Stimulated activated memory B cell treated with anti-CD40 and anti-IgM and Interleukin-4, amounts not matched to agents 10 μg/mL and 1 μg/mL and 100 μg/mL, for 72 hours (primary cell): ENCODE measurements around the gene WDR49.

Source experiments
- ATAC-seq: fragments of 150-1000 bp; cut with Tn5 transposase; 2 replicates; pipeline ENCODE4 v1.10.0; 2021
- H3K27ac Mint-ChIP-seq: one replicate; pipeline ENCODE4 v1.8.0; 2022; ENCODE audit warnings: mild to moderate bottlenecking, mixed read lengths
- H3K27me3 Mint-ChIP-seq: one replicate; pipeline ENCODE4 v1.8.0; 2022; ENCODE audit warnings: mixed read lengths
- H3K36me3 Mint-ChIP-seq: one replicate; pipeline ENCODE4 v1.8.0; 2022; ENCODE audit warnings: mixed read lengths
- H3K4me1 Mint-ChIP-seq: one replicate; pipeline ENCODE4 v1.8.0; 2022; ENCODE audit warnings: mixed read lengths
- H3K4me3 Mint-ChIP-seq: one replicate; pipeline ENCODE4 v1.8.0; 2022; ENCODE audit warnings: mild to moderate bottlenecking, moderate library complexity, mixed read lengths
- H3K9me3 Mint-ChIP-seq: one replicate; pipeline ENCODE4 v1.8.0; 2022; ENCODE audit warnings: mixed read lengths

WDR49 gene

DNA sequence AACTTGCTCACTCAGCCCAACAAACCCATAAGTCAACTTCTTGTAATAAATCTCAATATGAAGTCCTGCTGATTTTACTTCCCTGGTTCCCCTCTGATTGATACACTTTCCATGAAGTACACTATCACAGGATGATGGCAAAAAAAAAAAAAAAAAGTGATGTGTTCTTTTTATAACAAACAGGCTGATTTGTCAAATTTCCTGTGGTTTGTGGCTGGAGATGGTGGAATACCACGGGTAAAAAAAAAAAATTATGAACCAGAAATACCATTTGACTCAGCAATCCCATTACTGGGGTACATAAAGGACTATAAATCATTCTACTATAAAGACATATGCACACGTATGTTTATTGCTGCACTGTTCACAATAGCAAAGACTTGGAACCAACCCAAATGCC, 169.2 kb downstream of the WDR49 start:
- ATAC-seq = no peak
- no peaks in the 10 kb centered on the region for H3K36me3 Mint-ChIP-seq
- no peak overlapping the region for H3K27ac Mint-ChIP-seq
- no peak overlapping the region for H3K4me3 Mint-ChIP-seq
- no peaks in the 10 kb centered on the region for H3K27me3 Mint-ChIP-seq
- H3K4me1 Mint-ChIP-seq = no peaks in the 10 kb centered on the region
- H3K9me3 Mint-ChIP-seq = peaks cover 11% of the 10 kb centered on the region

DNA sequence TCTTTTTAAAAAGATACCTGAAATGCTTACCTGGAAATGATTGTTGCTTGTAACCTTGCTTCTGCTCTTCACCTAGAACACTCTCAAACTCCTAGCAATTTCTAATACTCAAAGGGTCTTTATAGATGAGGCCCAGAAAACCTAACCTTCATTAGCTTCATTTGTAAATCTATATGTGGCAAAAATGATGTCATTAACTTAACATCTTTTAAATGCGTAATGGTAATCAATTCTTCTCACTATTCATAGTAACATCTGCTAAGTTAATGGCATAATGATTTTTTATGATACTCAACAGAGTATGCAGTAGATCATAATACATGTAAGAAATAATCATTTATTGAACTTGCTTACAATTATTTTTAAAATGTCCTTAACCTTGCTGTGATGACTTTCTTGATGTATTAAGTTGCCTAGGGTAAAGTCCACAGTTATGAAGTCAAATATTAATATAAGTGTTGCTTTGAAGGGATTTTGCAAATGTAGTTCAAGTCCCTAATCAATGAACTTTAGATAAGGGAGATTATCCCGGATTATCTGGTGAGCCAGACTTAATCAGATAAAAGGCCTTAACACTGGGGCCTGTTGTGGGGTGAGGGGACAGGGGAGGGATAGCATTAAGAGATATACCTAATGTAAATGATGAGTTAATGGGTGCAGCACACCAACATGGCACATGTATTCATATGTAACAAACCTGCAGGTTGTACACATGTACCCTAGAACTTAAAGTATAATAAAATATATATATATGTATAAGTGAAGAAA, 169.8 kb downstream of the WDR49 start:
- H3K4me3 Mint-ChIP-seq = no peak overlapping the region
- no peaks in the 10 kb centered on the region for H3K4me1 Mint-ChIP-seq
- no peak overlapping the region for H3K27ac Mint-ChIP-seq
- peaks cover 11% of the 10 kb centered on the region for H3K9me3 Mint-ChIP-seq
- H3K36me3 Mint-ChIP-seq = no peaks in the 10 kb centered on the region
- no peaks in the 10 kb centered on the region for H3K27me3 Mint-ChIP-seq
- ATAC-seq = no peak

DNA sequence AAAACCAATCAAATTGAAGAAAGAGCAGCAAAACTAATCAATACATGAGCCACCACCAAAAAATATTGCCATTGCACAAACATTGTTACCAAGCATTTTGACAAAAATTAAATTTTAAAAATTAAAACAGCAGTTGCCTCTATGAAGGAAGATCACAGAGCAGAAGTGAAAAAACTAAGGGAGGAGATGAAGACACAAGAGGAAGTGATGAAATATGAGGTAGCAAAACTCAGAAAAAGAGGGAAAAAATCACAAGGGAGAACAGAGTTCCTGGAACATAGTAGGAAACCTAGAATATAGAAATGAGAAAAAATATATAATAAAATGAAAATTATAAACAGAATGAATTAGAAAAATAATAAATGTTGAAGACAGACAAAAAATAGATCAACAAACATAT, 172.6 kb downstream of the WDR49 start:
- no peaks in the 10 kb centered on the region for H3K4me1 Mint-ChIP-seq
- H3K4me3 Mint-ChIP-seq = no peak overlapping the region
- ATAC-seq = no peak
- H3K27ac Mint-ChIP-seq = no peak overlapping the region
- H3K36me3 Mint-ChIP-seq = no peaks in the 10 kb centered on the region
- H3K9me3 Mint-ChIP-seq = peaks cover 1% of the 10 kb centered on the region
- no peaks in the 10 kb centered on the region for H3K27me3 Mint-ChIP-seq

DNA sequence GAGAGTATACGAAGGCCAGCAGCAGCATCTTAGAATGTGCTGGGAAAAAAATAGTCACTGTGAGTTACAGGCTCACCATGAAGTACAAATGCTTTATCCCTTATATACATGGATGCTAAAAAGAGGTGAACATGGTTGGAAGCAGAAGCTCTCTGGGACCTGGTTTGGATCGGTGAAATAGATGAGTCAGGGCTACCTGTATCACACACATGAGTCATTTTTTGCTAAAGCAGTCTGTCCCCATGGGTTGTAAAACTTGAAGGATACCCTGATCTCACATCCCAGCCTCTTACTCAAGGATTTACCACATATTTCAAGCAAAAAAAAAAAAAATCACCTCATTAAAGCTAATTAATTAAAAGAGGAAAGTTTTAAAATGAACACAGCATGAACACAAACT, 173.0 kb downstream of the WDR49 start:
- Mint-ChIP-seq H3K27me3 (no peaks in the 10 kb centered on the region), H3K9me3 (no peaks in the 10 kb centered on the region), H3K4me1 (no peaks in the 10 kb centered on the region), H3K4me3 (no peak overlapping the region), H3K27ac (no peak overlapping the region), H3K36me3 (no peaks in the 10 kb centered on the region)
- ATAC-seq = no peak

DNA sequence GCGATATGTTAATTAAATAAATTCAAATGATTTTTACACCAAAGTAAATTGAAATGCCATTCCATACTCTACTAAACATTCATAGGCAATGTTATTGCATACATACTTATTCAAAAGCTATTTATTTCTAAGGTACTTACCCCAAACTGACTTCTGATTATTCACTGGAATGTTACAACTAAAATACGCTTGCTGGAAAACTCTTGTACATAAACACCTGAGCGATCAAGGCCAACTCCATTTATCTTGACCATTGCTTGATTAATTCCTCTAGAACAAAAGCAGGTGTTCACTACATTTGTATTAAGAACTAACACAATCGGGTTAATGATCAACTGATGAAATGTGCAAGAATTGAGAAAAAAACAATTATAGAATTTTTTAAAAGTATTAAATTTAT, 179.9 kb downstream of the WDR49 start, which contains the start of gene SERPINI2:
Gene SERPINI2 (minus strand): TSS at position 180 of the 400 bp plus-strand sequence. CDS start 2,208 bp downstream, outside the sequence.
- Mint-ChIP-seq H3K27ac (no peak within 1 kb of the TSS), H3K4me3 (no peak within 1 kb of the TSS), H3K27me3 (no peaks in the 10 kb centered on the region), H3K9me3 (no peaks in the 10 kb centered on the region), H3K4me1 (no peaks in the 10 kb centered on the region), H3K36me3 (no peaks in the 10 kb centered on the region)
- ATAC-seq = no peak

DNA sequence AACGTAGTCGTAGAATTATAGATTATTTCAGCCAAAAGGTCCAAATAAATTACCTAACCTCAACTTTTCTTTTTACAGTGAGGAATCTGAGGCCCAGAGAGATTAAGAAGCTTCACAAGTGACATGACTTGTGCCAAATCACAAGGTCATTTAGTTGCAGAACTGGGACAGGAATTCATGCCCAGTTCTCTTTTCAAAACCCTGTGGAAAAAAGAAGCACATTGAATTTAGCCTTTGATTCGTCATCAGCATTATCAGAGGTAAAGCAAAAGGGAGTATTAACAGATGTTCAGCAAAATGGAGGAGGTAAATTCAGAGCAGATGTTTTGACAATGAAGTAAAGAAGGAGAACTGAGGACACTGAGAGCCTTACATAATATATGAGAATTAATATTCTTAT, 184.4 kb downstream of the WDR49 start:
- H3K27ac Mint-ChIP-seq = no peak overlapping the region
- H3K4me1 Mint-ChIP-seq = no peaks in the 10 kb centered on the region

DNA sequence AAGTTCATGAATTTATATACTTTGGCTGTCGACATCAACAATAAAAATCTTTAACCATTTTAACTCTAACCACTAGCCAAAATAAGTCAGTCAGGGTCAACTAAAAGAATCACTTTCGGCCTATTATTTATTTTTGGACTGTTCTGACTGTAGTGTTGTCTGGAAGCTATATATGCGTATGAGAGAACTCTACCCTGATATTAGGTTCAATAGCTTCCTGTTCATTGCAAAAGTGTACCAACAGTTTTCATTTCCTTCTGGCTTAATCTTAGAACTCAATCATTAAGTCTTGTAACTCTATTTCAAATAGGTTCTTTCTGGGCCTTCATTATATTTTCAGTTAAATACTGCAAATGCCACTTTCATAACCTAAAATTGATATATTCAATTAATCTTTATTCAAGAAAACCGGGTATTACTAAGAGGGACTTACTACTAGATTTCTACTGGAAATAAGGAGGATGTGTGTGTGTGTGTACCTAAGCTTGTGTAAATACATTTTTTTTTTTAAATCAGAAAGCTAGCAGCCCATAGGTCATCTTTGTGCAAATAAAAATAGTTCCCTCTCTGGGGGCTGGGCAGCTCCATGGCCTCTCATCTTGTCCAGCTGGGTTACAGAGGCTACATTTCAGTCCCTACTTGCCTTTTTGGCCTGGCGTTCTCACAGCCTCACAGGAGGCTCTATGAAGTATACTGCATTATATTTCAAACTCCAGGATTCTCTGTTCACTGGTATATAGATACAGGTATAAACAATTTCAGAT, 185.7 kb downstream of the WDR49 start:
- Mint-ChIP-seq H3K9me3 (no peaks in the 10 kb centered on the region), H3K4me3 (no peak overlapping the region), H3K4me1 (no peaks in the 10 kb centered on the region)

More for the DNA sequence above, 184.4 kb downstream of the WDR49 start:
- no peaks in the 10 kb centered on the region for H3K27me3 Mint-ChIP-seq
- no peaks in the 10 kb centered on the region for H3K36me3 Mint-ChIP-seq
- H3K4me3 Mint-ChIP-seq = no peak overlapping the region
- H3K9me3 Mint-ChIP-seq = no peaks in the 10 kb centered on the region
- ATAC-seq = no peak

DNA sequence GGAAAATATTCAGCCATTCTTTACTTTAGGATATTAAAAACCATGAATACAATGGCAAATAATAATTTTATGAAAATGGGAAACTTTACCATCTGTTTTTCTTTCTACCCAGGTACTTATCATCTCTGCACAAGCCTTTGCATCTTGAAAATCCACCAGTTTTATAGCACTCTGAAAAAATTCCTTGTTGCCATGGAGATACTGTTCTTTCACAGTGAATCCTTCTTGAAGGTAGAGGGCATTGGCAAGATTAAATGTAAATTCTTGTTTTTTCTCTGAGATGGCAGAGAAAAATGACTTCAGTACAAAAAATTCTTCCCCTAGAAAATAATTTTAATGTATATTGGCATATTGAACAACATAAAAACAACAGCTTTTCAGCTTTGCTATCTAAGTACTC, 186.8 kb downstream of the WDR49 start:
- no peak for ATAC-seq
- Mint-ChIP-seq H3K36me3 (no peaks in the 10 kb centered on the region), H3K9me3 (no peaks in the 10 kb centered on the region), H3K27ac (no peak overlapping the region), H3K4me3 (no peak overlapping the region), H3K4me1 (no peaks in the 10 kb centered on the region), H3K27me3 (no peaks in the 10 kb centered on the region)

More for the DNA sequence above, 185.7 kb downstream of the WDR49 start:
- no peak for ATAC-seq
- Mint-ChIP-seq H3K36me3 (no peaks in the 10 kb centered on the region), H3K27me3 (no peaks in the 10 kb centered on the region), H3K27ac (no peak overlapping the region)

DNA sequence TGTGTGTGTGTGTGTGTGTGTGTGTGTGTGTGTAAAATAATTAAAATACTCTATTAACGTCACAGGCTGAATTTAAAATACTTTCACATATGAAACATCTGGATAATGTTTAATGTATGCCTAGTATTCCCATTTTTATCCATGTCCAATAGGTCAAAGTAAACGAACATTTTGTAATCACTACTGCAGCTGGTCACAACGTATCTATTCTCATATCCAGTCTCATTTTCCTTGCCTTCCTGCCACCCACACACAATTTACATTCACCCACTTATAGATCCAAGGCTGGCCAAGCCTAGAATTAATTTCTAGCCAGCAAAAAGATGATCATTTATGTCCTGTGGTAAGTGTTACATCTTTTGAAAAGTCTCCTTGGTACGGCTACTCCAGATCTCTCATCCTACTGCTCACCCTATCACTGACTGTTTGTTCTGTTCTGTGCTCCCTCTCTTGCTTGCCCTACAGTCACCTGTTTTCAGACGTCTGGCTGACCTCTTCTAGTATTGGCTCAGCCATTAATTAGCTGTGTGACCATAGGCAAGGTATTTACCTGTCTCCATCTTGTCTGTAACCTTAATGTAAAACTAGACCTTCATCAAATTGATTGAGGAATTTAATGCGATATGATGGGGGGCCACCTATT, 197.5 kb downstream of the WDR49 start:
- Mint-ChIP-seq H3K36me3 (no peaks in the 10 kb centered on the region), H3K4me1 (no peaks in the 10 kb centered on the region), H3K27me3 (no peaks in the 10 kb centered on the region), H3K4me3 (no peak overlapping the region), H3K27ac (no peak overlapping the region), H3K9me3 (no peaks in the 10 kb centered on the region)
- no peak for ATAC-seq

DNA sequence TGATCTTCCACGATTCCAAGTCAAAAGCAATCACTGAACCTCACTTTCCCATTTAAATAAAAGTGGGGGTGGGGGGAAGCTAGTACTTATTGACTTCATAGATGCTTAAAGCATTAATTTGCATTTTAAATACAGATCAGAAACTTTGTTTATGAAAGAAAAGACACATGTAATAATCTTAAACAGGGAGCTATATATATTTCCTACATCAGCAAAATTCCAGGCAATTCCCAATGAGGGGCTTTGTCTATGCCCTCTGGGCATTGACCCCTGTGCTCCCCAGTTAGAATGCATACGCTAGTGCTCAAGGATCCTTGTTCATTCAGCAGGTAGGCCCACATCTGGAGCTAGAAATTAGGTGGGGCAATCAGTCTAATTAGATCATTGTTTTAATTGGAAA, 199.9 kb downstream of the WDR49 start:
- no peak overlapping the region for H3K4me3 Mint-ChIP-seq
- no peaks in the 10 kb centered on the region for H3K27me3 Mint-ChIP-seq
- no peaks in the 10 kb centered on the region for H3K36me3 Mint-ChIP-seq

DNA sequence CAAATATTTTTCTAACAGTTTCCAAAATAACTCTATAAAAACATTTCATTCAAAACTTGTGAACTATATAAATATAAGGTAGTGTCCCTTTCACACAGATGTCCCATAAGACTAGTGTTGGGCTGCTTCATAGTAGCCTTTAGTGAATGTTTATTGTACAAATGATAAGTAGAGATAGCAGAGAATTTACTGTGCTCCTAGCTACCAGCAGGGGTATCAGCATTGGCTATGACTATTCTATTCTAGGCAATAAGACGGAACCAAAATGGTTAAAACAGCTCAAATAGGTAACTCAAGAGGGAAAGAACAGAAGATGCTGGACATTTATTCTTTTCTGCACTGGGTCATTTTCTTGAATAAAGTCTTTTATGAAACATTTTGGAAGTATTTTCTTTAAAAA, 202.5 kb downstream of the WDR49 start:
- ATAC-seq = no peak
- Mint-ChIP-seq H3K4me3 (no peak overlapping the region), H3K27me3 (no peaks in the 10 kb centered on the region), H3K27ac (no peak overlapping the region), H3K9me3 (no peaks in the 10 kb centered on the region), H3K4me1 (no peaks in the 10 kb centered on the region), H3K36me3 (no peaks in the 10 kb centered on the region)

More for the DNA sequence above, 199.9 kb downstream of the WDR49 start:
- Mint-ChIP-seq H3K4me1 (no peaks in the 10 kb centered on the region), H3K9me3 (no peaks in the 10 kb centered on the region), H3K27ac (no peak overlapping the region)
- no peak for ATAC-seq

DNA sequence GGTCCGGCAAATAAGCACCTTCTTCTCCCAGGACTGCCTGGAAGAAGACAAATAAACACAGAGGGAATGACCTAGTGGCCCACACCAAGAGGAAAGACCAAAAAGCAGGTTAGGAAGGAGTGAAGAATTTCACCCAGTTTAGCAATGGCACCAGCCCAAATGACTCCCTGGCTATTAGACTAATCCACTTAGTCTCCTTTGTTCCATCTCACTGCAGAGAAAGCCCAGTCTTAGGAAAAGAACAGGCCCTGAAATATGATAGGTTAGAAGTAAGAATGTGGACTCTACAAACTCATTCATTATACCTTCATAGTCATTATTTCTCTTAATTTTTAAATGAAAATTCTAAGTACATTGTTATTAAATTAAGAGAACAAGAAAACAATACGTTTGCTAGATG, 203.1 kb downstream of the WDR49 start:
- H3K36me3 Mint-ChIP-seq = no peaks in the 10 kb centered on the region
- H3K4me3 Mint-ChIP-seq = no peak overlapping the region
- no peaks in the 10 kb centered on the region for H3K27me3 Mint-ChIP-seq
- H3K27ac Mint-ChIP-seq = no peak overlapping the region
- H3K4me1 Mint-ChIP-seq = no peaks in the 10 kb centered on the region
- no peaks in the 10 kb centered on the region for H3K9me3 Mint-ChIP-seq
- ATAC-seq = no peak

DNA sequence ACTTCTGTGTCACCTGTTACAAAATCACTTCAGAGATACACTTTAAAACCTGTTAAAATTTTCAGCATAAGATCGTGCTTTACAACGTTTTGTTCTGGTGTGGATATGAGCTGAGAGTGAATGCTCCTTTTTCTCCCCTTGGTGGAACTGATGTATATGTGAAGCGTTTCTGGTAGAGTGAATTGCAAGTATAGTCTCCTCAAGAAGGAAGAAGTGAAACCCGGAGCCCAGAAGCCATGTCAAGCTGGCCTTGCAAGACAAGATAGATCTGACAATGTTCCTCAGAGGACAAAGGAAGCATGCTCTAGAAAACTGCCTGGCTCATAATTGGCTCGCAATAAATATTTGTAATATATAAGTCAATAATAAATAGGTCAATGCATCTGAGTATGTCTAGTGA, 203.5 kb downstream of the WDR49 start:
- Mint-ChIP-seq H3K9me3 (no peaks in the 10 kb centered on the region), H3K36me3 (no peaks in the 10 kb centered on the region), H3K27ac (no peak overlapping the region), H3K4me1 (no peaks in the 10 kb centered on the region), H3K4me3 (no peak overlapping the region), H3K27me3 (no peaks in the 10 kb centered on the region)
- ATAC-seq = peak; percentile 57

DNA sequence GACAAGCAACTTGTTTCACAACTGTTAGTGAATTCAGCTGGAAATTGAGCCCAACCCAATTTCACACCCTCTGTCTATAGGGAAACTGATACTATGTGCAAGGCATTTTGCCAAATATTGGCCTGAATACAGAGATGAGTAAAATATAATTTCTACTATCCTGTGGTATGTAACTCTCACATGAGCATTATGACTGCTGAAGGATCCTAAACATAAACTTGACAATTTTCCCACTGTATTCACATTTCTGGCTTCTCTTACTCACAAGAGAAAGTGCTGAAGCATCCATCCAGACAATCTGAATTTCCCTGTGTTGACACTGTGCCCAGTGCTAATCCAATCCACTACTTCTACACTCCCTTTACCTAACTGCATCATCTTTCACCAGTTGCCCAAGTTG, 208.3 kb downstream of the WDR49 start:
- no peaks in the 10 kb centered on the region for H3K9me3 Mint-ChIP-seq
- no peak for ATAC-seq

DNA sequence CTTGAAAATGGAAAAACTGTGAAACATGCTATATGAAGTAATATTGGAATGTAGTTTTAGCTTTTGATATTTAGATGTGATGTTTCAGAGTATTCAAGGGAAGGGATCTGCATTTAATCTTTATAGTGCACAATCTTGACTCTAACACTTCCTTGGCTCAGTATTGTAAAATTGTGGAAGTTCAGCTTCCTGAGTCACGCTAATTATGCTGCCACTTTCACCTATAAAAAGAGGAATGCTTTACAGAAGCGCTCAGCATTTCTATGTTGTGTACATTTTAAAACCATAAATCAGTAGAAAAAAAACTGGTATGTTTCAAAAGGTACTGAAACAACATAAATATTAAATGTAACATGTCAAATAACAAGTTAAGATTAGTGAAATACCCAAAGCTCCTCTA, 212.5 kb downstream of the WDR49 start:
- Mint-ChIP-seq H3K9me3 (no peaks in the 10 kb centered on the region), H3K4me1 (no peaks in the 10 kb centered on the region), H3K27ac (no peak overlapping the region), H3K27me3 (no peaks in the 10 kb centered on the region), H3K36me3 (no peaks in the 10 kb centered on the region), H3K4me3 (no peak overlapping the region)
- no peak for ATAC-seq

More for the DNA sequence above, 208.3 kb downstream of the WDR49 start:
- H3K27ac Mint-ChIP-seq = no peak overlapping the region
- no peaks in the 10 kb centered on the region for H3K27me3 Mint-ChIP-seq
- H3K4me1 Mint-ChIP-seq = no peaks in the 10 kb centered on the region
- H3K36me3 Mint-ChIP-seq = no peaks in the 10 kb centered on the region
- no peak overlapping the region for H3K4me3 Mint-ChIP-seq
